ENCODE results near the gene SLC24A3.

DNA sequence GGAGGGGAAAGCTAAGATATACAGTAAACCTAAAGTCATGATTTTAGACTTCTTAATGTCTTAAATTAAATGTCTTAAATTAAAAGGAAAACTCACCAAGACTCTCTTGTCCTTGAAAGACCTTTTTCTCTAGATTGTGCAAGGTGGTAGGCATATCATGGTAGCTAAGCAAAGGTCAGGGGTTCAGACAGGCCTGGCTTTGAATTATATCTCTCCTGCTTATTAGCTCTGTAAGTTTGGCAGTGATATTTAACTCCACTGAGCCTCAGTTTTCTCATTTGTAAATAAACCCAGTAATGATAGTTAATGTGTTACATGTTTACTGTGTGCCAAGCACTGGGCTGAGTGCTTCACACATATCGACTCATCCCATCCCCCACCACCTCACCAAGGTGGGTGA is 203.3 kb downstream of the SLC24A3 start:
- TF ChIP-seq CTCF (conservative IDR thresholded peaks at IDR 0.05; ENCODE audit: low read depth in 2 of 2) = no peak
- TF ChIP-seq JUNB (IDR thresholded peaks at IDR 0.05; ENCODE audit: unreplicated experiment) = no peak
- no peak for TF ChIP-seq POLR2AphosphoS5 (IDR thresholded peaks at IDR 0.05; ENCODE audit: low read depth)
- no peak for TF ChIP-seq EZH2 (IDR thresholded peaks at IDR 0.05; ENCODE audit: low read depth, unreplicated experiment)
- TF ChIP-seq EZH2phosphoT487 (IDR thresholded peaks at IDR 0.05; ENCODE audit: unreplicated experiment) = no peak
- no peak for TF ChIP-seq CREB1 (CRISPR knock-in tag; IDR thresholded peaks at IDR 0.05; ENCODE audit: low read depth)
- TF ChIP-seq, protein P1, sequence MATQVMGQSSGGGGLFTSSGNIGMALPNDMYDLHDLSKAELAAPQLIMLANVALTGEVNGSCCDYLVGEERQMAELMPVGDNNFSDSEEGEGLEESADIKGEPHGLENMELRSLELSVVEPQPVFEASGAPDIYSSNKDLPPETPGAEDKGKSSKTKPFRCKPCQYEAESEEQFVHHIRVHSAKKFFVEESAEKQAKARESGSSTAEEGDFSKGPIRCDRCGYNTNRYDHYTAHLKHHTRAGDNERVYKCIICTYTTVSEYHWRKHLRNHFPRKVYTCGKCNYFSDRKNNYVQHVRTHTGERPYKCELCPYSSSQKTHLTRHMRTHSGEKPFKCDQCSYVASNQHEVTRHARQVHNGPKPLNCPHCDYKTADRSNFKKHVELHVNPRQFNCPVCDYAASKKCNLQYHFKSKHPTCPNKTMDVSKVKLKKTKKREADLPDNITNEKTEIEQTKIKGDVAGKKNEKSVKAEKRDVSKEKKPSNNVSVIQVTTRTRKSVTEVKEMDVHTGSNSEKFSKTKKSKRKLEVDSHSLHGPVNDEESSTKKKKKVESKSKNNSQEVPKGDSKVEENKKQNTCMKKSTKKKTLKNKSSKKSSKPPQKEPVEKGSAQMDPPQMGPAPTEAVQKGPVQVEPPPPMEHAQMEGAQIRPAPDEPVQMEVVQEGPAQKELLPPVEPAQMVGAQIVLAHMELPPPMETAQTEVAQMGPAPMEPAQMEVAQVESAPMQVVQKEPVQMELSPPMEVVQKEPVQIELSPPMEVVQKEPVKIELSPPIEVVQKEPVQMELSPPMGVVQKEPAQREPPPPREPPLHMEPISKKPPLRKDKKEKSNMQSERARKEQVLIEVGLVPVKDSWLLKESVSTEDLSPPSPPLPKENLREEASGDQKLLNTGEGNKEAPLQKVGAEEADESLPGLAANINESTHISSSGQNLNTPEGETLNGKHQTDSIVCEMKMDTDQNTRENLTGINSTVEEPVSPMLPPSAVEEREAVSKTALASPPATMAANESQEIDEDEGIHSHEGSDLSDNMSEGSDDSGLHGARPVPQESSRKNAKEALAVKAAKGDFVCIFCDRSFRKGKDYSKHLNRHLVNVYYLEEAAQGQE (IDR thresholded peaks at IDR 0.05; ENCODE audit: unreplicated experiment) = no peak
- no peak for TF ChIP-seq NANOG (IDR thresholded peaks at IDR 0.05; ENCODE audit: borderline replicate concordance)
- TF ChIP-seq STAT1 (IDR thresholded peaks at IDR 0.05; ENCODE audit: unreplicated experiment) = no peak
- no peak for TF ChIP-seq ZNF114 (CRISPR knock-in tag; IDR thresholded peaks at IDR 0.05)
- TF ChIP-seq, protein P2, sequence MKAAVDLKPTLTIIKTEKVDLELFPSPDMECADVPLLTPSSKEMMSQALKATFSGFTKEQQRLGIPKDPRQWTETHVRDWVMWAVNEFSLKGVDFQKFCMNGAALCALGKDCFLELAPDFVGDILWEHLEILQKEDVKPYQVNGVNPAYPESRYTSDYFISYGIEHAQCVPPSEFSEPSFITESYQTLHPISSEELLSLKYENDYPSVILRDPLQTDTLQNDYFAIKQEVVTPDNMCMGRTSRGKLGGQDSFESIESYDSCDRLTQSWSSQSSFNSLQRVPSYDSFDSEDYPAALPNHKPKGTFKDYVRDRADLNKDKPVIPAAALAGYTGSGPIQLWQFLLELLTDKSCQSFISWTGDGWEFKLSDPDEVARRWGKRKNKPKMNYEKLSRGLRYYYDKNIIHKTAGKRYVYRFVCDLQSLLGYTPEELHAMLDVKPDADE (IDR thresholded peaks at IDR 0.05) = no peak
- no peak for TF ChIP-seq ZNF331 (CRISPR knock-in tag; IDR thresholded peaks at IDR 0.05; ENCODE audit: low read depth)
